HG02885 (cell line): Measurements from ENCODE around the gene HGS.
A peak's percentile ranks its signal among the peaks of the same experiment; 100 is the strongest.

Experiments used
- ATAC-seq: cut with Tn5 transposase; IDR thresholded peaks from one replicate; pipeline ENCODE4 v1.9.1; 2021; ENCODE audit warnings: mild to moderate bottlenecking; ENCODE audit not compliant: unreplicated experiment, poor library complexity

The HGS gene

DNA sequence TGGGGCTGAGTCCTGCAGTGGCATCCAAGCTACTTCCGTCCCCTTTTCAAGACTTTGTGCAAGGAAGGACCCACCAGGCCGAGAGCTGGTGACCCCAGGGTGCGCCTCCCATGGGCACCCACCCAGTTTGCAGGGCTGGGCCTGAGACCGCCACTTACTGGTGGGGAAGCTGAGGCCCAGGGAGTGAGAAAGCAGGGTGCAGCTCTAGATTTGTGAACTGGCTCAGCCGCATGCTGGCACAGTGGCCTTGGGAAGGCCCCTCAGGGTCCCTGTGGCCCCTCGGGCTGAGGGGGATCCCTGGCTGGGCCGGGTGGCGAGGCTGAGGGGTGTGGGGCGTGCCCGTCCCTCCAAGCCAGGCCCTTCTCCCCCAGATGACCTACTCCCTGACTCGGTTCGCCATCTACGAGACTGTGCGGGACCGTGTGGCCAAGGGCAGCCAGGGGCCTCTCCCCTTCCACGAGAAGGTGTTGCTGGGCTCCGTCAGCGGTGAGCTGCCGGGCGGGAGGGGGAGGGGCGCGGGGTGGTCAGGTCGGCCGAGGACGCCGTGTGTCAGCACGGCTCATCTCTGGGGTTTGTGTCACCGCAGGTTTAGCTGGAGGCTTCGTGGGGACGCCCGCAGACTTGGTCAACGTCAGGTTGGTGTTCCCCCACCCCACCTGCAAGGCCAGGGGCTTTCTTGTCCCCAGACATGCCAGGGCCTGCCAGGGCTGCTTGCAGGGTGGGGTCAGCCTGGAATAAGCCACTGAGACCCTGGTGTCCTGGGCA lies 31.5 kb downstream of the HGS start:
- ATAC-seq: no peak

DNA sequence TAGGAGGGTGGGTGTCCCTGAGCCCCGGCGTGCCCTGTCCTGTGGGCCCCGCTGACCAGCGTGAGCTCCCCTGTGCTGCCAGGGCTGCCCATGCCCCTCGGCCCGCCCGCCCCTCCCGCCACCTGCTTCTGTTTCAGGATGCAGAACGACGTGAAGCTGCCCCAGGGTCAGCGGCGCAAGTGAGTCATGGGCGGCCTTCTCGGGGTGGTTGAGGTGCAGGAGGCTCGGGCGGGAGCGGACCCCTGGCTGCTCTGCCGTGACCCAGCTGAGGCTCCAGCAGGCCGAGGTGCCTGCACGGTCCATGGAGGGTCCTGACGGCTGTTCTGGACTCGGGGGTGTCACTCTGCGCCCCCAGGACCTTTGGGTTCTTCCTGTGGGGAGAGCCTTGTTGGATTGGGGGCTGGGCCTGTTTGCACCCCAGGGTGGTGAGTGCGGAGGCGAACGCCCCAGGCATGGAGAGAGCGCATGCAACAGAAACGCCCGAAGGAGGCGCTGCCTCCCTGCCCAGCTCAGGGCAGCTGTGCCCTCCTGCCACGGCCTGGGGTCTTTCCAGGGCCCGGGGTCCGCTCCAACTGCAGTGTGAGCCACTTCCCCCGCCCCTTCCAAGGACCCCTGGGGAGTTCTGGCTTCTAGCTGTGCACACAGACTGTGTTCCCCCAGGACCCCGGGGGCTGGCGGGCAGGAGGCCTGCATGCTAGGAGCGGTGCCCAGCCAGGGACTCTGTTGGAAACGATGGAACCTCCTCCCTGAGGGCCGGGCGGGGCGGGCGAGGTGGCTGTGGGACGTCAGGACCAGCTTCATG lies 32.3 kb downstream of the HGS start:
- no peak for ATAC-seq

DNA sequence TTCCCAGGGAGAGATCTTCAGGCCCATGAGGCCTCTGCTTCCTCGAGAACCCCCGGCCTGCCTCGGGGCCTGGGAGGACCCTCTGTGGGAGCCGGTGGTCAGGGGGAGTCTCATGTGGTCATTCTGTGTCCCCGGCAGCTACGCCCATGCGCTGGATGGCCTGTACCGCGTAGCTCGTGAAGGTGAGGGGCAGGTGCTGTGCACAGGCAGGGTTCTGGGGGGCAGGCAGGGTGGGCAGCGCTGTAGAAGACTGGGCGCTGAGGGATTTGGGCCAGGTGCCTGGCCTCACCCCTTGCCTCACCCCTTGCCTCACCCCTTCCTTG lies 32.8 kb downstream of the HGS start:
- ATAC-seq: no peak

DNA sequence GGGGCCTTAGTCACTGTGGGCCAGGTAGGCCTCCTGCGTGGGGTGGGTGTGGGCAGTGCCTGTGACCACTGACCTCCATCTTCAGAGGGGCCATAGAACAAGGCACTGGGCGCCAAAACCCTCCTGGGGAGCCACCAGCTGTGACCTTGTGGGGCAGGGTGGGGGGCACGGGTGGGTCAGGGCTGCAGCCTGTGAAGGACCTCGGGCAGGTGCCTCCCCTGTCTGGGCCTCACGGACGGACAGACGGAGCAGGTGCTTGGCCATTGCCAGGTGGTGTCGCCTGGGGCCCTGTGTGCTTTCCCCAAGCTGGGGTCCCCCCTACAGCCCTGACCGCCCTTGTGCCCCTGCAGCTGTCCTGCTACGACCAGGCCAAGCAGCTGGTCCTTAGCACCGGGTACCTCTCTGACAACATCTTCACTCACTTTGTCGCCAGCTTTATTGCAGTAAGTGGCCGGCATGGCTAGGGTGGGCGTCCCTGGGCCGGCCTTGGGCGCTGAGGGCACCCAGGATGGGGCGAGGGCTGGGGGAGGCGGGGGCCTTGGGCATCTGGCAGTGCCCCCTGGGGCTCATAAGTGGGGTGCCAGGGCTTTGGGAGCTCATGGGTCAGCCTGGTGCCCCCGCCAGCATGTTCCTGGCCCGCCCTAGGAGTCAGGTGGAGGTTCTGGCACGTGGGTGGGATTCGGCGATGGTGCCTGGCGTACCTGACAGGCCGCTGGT lies 33.4 kb downstream of the HGS start:
- no peak for ATAC-seq

DNA sequence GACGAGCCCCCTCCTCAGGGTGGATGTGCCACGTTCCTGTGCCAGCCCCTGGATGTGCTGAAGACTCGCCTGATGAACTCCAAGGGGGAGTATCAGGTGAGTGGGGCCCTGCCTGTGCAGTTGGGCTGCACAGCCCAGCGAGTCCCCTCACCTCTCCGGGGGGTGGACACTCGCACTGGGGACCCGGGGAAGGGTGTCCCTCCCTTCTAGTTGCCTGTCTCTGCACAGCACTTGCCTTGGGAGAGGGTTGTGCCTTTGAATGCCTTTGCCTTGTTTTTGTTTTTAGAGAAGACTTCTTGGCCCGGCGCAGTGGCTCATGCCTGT lies 33.9 kb downstream of the HGS start:
- no peak for ATAC-seq

DNA sequence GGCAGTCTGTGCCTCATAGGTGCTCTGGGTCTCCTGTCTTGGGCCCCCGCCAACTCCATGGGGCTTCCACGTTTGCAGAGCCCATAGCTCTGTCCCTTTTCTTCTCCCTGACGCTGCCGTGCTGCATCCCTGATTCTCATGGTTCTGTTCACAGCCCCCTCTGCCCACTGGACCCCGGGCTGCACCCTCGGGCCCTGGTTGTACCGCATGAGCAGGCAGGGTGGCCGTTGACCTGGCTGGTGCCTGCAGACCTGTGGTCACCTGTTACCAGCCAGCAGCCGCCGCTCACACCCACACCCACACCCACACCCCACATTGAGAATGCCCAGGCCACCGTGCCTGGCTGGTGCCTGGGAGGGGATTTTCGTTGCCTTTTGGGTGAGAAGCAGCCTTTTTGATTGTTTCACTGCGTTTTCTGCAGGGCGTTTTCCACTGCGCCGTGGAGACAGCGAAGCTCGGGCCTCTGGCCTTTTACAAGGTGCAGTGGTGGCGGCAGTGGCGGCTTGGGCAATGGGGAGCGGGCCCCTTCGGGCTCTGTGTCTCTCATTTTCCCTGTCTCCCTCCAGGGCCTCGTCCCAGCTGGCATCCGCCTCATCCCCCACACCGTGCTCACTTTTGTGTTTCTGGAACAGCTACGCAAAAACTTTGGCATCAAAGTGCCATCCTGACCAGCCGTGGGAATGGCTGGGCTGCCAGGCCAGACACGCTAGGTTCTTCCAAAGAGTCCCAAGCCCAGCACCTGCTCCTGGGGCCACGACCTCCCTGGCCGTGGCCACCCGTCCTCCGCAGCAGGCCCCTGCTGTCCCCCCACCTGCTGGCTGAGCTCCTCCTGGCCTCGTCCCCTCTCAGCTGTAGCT lies 35.8 kb downstream of the HGS start:
- ATAC-seq: no peak

DNA sequence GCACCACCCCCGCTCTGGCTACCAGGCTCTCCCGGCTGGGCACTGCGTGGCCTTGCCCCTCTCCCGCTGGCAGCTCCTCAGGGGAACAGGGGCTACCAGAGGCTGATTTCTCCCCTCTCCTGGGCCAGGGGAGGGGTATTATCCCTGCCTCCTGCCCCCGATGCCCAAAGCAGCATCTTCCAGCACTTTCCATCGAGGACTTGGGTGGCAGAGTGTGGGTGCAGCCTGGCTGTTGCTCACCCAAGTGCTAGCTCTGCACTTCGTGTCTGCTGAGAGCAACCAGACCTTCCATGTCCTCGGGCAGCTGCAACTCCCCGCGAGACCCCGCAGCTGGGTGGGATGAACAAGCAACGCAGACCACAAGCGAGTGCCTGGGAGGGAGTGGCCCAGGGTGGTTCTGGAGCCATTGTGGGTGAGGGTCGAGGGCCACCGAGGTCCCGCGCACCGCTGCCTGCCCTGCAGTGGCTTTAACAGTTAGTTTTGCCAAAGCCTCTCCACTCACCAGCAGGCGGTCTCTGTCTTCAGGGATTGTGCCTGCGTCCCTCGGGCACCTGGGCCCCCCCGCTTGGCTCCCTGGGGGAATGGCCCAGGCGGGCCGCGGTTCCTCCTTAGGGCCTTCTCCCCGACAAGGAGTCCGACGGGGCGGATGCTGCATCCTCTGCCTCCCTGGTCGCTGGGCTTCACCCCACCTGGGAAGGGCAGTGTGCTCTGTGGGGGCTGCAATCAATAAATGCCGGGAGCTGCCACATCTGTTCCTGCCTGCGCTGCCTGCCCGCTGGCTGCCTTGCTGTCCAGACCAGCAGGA lies 36.7 kb downstream of the HGS start:
- no peak for ATAC-seq

DNA sequence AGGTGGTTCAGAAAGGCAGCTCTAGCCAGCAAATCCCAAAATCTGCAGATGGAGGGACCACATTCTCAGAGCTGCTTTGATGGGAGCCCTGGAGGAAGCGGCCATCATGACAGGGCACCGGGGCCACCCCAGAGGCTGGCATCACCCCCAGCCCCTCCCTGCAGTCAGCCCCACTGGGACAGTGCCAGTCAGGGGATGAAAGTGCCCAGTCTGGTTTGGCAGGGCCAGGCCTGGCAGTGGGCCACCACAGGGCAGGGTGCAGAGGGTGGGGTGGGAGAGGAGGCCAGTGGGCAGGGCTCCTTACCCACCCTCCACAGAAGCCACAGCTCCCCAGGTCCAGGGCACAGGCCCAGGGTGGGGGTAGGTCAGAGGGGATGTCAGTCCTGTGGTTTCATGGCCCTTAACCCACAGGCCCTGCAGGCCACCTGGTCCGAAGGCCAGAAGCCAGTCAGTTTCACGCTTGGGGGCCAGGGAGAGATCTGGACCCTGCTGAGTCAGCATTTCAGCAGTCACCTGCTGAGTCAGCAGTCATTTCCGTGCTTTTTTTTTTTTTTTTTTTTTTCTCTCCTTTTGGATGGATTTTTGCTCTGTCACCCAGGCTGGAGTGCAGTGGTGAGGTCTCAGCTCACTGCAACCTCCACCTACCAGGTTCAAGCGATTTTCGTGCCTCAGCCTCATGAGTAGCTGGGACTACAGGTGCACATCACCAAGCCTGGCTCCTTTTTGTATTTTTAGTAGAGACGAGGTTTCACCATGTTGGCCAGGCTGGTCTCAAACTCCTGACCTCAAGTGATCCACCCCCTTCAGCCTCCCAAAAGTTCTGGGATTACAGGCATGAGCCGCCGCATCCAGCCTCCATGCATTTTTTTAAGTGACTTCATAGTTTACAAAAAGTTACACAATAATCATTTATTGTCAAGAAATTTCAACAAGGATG lies 38.6 kb downstream of the HGS start:
- no peak for ATAC-seq

DNA sequence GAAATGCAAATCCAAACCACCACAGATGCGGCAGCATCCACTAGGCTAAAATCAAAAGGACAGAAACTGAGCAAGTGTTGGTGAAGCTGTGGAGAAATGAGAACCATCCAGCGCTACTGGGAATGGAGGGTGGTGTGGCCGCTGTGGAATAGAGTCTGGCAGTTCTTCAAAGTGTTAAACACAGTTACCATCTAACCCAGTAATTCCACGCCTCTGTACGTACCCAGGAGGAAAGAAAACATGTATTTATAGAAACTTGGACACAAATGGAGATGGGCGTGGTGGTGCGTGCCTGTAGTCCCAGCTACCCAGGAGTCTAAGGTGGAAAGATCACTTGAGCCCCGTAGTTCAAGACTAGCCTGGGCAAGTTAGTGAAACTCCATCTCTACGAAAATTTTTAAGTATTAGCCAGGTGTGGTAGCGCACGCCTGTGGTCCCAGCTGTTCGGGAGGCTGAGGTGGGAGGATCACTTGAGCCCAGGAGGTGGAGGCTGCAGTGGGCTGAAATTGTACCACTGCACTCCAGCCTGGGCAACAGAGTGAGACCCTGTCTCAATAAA lies 39.9 kb downstream of the HGS start:
- ATAC-seq: no peak

DNA sequence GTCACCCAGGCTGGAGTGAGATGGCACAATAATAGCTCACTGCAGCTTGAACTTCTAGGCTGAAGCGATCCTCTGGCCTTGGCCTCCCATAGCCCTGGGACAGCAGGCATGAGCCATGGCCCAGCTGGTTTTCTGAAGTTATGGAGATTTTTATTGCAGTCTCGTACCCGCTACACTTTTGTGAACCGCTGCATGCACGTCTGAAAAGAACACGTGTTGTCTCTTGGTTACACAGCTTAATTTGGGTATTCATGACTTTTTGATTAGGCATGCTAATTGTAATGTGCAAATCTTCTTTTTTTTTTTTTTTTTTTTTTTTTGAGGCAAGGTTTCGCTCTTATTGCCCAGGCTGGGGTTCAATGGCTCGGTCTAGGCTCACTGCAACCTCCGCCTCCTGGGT lies 41.6 kb downstream of the HGS start:
- ATAC-seq: no peak

DNA sequence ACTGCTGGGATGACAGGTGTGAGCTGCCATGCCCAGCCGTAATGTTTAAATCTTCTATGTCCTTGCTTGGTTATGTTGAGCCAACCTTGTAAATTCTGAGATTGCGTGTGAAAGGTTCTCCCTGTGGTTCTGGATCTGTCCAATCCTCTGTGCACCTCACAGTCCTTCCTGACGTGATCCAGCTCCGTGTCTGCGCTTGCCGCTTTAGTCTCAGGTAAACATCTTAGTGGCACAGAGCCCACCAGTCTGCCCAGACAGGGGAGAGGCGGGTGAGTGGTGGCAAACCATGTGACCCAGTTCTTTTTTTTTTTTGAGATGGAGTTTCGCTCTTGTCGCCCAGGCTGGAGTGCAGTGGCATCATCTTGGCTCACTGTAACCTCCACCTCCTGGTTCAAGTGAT lies 42.2 kb downstream of the HGS start:
- no peak for ATAC-seq

DNA sequence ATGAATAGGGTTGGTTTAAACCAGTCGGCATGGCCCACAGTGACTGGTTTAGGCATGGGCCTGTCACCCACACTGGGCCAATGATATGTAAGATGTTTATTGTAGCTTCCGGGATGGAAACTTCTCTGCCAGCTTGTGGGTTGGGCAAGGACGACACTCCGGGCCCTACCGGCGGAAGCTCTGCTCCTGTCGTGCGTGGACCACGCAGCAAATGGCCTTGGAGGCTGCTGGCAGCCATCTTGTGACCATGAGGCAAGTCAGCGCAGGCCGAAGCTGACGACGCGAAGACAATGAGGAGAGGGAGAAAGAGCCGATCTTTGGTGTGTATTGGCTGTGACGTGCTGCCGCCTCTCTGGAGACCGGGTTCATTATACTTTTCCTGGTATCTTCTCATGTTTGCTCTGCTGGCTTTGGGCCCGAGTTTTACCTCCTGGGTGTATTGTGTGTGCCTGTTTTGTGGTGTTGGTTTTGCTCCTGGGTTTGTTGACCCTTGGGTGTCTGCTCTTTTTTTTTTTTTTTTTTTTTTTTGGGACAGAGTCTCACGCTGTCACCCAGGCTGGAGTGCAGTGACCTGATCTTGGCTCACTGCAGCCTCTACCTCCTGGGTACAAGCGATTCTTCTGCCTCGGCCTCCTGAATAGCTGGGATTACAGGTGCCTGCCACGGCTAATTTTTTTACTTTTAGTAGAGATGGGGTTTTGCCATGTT lies 43.7 kb downstream of the HGS start:
- no peak for ATAC-seq

DNA sequence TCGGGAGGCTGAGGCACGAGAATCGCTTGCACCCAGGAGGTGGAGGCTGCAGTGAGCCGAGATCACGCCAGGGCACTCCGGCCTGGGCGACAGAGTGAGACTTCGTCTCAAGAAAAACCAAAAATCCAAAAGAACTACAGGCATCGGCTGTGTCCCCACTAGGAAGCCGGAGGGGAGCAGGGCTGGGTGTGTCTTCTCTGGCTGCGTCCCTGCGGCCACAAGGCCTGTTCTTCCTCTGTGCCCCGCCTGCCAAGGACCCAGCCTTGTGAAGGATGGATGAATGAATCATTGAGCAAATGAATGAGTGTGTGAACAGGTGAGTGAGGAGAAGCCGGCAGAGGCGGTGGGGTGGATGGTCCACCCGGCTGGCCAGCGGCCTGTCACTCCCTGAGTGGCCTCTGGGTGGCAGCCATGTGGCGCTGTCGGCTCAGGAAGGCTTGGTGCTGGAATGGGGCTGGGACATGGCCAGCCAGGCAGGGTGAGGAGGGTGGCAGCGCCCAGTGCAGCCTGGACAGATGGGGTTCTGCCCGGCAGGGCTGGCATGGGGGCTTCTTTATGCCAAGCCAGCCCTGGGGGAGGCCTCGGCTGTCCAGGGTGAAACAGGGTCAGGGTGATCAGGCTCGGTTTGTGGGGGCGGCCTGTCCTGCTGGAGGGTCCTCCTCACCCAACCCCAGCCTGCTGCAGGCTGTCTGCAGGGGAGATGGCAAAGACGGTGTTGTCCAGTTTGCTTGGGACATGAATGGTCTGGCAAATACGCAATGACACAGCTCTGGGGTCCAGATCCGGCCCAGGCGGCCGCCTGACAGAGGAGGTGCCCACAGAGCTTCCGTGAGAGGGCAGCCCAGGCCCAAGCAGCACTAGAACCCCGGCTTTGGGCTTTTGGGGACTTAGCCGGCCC lies 49.9 kb downstream of the HGS start:
- ATAC-seq: peak; percentile 61

DNA sequence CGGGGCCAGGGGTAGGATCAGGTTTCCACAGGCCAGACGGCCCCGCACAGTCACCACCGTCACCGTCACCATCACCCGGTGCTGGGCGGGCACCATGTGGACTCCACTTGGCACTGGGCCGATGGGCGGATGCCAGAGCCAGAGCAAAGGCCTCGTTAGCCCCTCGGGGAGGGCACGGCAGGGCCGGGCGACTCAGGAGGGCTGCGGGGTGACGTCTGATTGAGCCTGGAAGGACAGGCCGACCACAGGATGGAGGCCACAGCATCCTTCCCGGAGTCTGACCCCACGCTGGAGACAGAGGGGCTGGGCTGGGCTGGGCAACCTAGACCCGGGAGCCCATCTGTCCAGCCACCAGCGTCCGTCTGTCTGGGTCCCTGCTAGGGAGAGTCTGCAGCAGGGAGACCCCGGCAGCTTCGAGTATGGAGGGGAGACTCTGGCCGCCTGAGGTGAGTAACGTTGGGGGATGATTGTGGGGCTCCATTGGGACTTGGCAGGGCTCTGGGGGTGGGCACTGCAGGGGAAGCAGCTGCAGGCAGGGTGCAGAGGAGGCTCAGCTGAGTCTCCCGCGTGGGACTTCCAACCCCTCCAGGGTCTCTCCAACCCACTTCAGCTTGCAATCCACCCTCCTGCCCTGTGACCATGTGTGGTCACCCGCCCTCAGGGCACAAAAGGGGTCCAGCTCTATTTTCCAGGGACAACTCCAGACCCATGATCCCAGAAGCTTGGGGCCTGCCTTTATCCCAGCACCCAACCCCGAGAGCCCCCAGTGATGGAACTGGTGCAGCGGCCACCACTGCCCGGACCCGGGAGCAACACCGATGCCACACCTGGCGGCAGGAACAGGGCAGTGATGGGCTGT lies 50.8 kb downstream of the HGS start:
- ATAC-seq: no peak

DNA sequence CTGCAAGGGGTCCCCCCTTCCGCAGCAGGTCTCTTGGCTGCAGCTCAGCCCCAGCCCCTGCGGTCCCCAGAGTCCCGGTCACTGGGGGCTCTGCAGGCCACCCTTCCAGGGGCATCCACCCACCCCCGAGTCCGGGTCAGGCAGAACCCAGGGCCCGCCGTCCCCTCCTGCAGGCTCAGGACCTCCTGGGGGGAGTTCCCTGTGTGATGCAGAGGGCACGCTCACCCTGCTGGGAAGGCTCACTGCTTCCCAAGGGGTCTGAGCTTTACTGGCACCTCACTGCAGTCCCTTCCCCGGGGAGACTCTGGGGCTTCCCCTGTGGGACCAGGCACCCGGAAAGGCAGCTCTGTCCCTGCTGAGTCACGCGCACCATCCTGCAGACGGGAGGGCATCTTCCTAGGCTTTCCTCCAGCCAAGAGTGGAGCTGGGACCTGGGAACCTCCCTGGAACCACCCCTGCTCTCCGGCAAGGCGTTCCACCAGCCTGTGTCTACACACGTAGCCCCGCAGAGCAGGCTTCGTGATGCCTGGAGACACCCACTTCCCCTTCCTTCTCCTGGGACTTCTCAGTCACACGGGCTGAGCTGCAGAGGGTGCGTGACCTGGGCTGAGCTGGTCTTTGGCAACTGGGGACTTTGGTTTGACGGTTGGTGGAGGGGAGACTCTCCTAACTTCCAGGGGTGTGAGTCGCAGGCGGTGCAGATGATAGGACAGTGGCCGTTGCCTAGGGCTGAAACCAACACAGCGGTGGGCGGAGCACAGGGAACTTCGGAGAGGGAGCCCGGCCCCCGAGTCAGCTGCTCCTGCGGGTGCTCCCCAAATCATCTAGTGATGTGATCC lies 51.7 kb downstream of the HGS start:
- no peak for ATAC-seq
